Activated CD4-positive, alpha-beta T cell treated with anti-CD3 and anti-CD28 coated beads for 4 hours (primary cell): ENCODE data around the gene NTN1.

Experiments used
- DNase-seq, 2 donors: peaks; one replicate each; pipeline ENCODE4 v3.0.0-alpha.2; 2020

NTN1 gene

DNA sequence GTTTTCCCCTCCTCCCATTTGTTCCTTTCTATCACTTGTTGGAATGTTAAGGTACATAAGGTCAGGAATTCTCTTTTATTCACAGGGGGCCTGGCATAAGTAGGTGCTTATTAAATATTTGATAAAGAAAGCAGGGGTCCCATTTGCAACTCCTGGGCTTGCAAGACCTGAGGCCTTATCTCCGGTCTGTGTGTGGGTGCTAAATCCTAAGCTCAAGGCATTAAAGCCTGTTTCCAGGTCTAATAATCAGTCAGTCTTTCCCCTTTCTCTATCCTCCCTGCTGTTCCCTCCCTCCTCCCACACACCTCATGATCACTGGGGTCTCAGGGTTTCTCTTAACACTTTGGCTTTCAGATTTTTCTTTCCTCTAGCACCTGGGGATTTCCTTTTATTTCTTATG lies 17.1 kb downstream of the NTN1 start:
- no peak for DNase-seq

DNA sequence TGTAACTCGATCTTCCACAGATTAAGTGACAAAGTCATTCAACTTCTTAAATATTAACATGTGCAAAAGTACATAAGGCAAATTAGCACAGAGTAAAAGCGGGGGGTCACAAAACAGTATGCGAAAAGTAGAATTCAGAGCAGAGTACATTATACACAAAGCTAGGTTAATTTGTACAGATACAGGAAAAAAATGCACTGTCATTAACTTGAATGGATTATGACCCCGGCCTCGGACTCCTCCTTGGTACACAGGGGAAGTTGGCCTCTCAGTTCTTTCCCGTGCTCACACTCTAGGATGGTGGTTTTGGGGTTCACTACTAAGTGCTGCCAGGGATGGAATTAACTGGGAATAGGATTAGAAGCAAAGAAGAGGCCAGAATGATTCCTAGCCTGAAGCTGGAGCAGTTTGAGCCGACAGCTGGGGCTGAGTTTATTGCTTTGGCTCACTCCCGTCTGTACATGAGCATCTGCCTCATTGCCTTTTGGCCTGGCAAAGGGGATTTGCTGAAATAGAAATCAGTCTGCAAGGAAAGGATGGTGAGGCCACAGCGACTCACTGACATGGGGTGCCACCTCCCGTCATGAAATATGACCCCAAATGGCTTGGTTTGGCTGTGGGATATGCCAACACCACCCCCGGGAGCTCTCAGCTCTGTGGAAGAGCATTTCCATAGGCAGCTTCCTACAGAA lies 23.6 kb downstream of the NTN1 start:
- no peak for DNase-seq

DNA sequence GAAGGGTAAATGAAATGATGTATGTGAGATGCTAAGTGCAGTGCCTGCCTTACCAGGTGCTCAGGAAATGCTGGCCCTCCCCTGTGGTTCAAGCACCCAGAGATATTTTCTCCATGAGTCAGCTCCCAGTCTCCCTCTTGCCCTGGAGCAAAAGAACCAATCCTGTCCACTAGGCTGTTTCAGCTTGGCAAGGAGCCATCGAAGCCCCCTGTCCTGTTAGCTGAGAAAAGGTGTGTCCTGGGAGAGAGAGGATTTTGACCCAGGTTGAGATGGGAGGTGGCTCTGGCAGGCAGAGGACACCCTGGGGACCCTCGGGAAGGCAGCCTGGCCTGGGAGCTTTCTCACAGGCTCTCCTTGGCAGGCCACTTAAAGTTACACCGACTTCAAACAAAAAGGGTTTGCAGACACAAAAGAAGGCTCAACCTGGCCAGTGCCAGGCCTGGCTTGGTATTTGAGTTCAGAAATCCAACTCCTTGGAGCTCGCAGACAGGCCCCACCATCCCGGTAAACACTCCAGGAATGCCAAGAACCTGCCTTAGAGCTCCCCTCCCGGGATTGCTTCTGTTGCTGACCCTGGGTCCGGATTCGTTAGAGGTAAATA lies 29.6 kb downstream of the NTN1 start:
- no peak for DNase-seq

DNA sequence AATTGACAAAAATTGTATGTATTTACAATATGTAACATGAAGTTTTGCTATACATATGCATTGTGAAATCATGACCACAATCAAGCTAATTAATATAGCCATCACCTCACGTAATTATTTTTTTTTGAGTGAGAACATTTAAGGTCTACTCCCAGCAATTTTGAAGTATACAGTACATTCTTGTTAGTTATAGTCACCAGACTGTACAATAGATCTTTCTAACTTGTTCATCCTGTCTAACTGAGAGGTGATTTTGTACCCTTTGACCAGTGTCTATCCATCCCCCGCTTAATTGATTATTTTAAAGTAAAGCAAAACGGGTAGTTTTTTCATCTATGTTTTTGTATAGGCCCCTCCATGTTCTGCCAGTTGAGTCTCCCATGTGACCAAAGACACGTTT lies 30.3 kb downstream of the NTN1 start:
- DNase-seq, result no peak

DNA sequence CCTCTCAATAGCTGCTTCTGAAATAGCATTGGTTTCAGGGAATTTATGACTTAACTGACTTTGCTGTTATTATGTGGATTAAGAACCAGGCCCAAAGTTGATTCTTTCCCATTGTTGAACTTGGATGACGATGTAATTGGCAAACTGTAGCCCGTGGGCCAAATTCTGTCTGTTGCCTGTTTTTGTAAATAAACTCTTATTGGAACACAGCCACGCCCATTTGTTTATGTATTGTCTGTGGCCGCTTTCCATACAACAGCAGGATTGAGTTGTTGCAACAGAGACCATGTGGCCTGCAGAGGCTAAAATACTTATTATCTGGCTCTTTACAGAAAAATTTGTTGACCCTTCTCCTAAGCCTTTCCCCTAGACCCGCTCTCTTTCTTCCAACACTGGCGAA lies 31.6 kb downstream of the NTN1 start:
- no peak for DNase-seq

DNA sequence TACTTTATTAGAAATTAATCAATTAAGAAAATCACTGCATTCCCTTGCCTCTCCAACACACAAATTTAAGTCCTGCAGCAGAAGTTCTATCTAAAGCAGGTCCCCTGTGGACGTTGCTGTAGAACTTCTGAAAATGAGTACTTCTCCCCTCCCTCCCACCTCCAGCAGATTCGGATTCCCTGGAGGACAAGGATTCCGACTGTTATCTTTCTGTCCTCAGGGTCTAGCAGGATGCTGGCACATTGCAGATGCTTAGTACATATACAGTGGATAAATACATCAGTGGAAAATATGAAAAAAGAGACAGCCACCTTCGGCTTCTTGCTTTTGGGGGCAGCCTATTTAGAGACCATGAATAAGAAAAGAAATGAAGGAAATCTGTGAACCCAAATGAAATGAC lies 32.1 kb downstream of the NTN1 start:
- no peak for DNase-seq

DNA sequence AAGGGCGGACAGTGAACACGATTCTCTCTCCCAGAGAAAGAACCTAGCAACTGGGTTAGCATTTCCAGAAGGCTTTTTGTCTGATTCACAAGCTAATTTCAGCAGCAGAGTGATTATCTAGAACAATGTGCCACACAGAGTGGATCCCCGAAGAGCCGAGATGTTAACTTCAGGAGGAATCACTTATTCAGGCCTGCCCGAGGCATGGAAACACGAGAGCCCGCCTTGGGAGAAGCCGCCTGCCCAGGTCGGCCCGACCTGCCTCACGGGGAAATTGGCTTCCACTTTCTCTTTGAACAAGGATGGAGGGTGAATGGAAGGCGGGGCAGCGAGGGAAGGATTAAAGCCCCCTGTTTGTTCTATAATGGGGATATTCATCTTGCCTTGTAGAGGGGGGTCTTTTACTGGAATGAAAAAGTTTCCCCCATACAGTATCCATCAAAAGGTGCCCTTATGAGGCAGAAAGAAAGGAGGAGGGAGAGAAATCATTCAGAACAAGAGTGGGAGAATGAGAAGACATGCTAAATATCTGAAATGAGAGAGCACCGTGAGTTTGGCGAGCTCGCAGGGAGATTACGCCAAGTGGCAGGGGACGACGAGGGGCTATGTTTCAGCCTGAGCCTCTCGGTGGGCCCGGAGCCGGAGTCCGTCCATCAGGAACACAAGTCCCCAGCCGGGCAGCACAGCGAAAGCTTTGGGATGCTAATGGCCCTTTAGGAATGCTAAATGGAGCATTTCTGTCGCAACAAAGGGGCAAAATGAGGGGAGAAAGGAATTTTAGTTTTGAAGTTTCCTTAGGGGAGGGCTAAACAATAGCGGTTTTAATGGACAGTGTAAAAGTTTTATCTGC lies 33.0 kb downstream of the NTN1 start:
- DNase-seq, result no peak

DNA sequence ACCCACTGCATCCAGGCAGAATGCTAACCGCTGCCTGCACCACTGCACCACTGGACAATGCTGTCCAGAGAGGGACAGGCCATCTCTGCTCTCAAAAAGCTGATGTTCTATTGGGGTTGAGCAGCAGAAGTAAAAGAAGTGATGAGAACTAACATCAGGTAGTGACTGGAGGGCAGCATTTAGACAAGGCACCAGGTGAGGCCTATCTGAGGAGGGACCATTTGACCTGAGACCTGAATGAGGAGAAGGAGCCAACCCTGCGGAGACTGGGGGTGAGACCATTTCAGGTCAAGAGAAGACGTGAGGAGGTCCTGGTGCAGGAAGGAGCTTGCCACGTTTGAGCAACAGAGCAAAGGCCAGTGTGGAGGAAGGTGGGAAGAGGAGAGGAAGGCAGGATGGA lies 34.0 kb downstream of the NTN1 start:
- DNase-seq, result no peak

DNA sequence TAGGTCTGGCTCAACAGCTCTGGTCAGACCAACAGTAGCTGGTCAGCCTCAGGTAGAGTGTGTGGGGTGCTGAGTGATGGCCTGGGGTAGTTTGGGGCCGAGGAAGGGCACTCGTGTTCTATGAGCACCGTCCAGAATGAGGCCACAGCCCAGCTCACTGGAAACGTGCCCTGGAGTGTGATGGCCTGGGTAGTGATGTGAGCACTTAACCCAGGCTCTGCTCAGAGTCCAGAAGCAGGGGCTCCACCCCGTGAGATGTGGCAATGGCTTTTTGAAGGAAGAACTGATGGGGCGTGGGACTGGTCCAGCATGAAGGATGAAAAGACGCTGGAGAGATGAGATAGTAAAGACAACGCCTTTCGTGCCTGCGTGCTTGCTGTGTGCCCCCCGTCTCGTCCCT lies 35.3 kb downstream of the NTN1 start:
- no peak for DNase-seq

DNA sequence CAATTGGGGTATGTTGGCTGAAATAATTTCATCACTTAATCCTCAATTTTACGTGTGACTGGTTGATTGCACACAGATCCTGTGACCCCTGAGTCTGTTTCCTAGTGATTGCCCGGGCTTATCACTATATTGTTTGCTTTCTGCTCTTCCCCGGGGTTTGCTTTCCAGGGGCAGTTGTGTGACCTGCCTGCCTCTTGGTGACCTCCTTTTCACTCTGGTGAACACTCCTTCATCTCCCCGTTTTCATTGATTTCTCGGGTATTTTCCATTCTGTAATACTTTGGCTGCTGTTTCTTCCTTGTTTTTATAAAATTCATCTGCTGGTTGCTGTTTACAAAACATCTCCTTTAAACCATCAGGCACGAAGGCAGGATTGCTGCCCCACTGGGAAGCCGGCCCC lies 36.0 kb downstream of the NTN1 start:
- no peak for DNase-seq

DNA sequence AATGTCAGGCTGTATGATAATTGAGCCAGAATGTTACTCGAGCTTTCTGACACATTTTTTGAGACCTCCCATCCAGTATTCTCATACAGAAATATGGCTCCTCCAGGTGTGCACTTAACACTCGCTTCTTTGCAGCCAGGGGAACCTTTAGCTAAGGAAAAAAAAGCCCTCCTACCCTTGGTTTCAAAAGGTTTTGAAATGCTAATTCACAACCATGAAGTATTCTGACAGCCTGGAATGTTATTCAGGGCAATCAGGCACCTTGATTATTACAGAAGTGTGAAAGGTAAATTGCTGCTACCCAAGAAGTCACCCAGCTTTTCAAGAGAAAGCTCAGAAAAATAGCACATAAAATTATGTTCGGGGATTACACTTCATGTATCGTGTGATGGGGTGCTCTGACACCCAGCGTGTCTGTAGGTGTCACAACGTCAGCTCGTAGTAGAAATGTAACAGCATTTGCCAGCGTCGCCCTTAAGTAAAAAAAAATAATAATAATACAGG lies 41.1 kb downstream of the NTN1 start:
- DNase-seq, result no peak

DNA sequence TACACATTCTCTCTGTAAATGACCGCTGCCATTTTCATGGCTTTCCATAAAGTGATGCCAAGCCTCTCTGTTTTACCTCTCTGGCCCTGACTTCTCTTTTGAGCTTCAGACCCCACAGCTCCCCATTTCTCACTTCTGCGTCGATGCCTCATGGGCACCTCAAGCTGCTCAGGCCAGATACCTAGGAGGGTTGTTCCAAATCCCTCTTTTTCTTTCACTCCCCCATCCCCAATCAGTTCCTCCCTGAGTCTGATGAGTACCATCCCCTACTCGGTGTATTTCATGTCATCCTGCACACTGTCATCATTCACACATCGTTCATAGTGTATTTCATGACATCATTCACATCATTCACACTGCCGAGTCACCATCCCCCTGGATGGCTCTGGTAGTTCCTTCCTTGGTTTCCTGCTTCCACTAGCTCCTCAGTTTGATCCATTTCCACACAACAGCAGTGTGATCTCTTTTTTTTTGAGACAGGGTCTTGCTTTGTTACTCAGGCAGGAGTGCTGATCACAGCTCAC lies 43.1 kb downstream of the NTN1 start:
- DNase-seq, result no peak

DNA sequence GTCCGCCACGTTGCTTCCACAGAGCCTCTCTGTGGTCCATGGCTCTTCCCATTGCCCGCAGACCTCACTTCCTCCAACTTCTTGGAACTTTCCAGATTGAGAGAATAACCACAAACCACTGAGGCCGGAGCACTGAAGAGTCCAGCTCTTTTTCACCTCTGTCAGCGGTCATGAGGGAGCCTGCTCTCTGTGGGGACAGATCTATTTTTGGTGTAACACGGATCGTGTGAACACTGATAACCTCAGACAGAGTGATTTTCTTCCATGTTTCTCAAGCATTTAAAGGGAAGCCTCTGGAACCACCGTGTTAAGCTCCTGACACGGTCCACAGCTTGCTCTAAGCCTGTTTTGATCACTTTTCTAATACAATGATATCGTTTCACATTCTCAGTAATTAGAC lies 49.7 kb downstream of the NTN1 start:
- no peak for DNase-seq

DNA sequence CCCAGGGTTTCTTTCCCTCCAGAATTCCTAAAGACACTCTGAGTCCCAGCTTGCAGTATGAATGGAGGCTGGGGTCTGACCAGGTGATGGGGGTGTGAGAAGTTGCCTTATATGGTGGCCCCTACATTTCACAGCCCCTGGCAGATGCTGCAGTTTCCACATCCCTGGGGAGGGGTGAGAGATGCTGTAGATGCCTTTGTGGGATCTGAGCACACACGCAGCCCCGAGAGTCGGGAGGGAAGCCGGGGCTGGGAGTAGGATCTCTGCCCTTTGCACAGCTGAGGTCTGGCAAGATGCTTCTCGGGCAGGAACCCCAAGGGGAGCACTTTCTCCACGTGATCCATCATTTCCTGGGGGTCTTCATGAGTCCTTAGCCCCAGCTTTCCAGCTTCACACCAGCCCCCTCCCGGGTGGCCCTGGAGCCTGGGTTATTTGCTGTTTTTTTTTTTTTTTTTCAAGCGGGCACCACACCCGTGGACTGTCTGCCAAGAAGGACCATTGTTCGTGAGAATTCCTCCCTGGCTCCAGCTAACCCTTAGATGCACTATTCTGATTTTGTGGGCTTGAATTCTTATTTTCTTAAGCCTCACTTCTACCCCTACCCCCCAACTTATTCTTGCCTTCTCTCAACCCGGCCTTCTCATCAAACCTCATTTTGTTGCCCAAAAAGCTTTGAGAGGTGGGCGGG lies 50.6 kb downstream of the NTN1 start:
- no peak for DNase-seq

DNA sequence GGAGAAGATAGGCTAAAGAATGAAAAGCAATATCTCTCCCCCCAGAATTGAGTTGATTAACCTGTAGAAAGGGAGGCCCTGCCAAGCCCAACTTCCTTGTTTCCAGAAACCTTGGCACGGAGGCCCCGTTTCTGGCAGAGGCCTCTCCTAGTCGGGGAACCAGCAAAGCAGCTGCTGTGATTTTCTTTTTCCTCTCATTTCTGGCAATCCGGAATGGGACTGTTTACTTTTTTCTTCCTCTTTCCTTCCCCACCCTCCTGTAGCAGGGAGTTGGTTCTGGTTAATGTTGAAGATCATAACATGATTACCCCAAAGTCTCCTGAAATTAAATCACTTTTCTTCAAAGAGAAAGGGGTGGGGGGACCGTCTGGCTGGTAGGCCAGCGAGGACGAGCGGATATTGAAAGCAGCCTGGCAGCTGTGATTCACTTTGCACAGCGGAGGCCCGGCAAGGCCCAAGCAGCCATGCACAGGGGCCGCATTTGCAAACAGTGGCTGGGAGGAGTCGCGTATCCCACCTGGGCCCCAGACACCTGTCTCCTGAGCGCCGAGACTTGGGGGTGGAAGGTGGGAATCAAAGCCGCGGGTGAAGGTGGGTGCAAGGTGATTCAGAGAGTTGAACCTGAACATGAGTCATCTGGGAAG lies 51.5 kb downstream of the NTN1 start:
- DNase-seq, result no peak

DNA sequence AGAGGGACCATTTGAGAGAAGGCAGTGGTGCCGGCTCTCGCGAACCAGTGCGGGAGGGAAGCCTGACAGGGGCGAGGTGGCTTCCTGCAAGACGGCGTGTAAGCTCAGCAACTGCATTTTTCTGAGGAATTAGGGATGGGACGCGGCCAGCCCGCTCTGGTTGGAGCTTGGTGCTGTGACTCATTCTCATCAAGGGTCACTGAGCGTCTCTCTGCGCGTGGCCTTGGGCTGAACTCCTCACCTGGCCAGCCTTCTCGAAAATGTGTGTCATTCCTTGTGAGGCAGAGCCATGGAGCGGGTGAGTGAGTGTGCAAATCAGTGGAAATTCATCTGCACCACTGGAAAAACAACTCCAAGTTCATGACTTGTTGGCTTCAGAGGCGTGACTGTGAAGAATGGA lies 52.8 kb downstream of the NTN1 start:
- no peak for DNase-seq

DNA sequence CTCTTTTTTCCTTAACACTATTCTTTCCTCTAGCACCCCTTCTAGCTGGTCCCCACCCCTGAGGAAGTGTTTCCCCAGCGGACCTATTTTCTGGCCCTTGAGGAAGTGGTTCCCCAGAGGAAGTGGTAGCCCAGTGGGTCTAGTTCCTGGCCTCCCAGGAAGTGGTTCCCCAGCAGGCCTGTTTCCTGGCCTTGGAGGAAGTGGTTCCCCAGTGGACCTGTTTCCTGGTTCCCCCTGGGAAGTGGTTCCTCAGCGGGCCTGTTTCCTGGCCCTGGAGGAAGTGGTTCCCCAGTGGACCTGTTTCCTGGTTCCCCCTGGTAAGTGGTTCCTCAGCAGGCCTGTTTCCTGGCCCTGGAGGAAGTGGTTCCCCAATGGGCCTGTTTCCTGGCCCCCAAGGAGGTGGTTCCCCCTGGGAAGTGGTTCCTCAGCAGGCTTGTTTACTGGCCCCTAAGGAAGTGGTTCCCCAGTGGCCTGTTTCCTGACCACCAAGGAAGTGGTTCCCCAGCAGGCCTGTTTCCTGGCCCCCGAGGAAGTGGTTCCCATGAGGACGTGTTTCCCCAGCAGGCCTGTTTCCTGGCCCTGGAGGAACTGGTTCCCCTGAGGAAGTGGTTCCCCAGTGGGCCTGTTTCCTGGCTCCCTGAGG lies 58.3 kb downstream of the NTN1 start:
- DNase-seq, result no peak

DNA sequence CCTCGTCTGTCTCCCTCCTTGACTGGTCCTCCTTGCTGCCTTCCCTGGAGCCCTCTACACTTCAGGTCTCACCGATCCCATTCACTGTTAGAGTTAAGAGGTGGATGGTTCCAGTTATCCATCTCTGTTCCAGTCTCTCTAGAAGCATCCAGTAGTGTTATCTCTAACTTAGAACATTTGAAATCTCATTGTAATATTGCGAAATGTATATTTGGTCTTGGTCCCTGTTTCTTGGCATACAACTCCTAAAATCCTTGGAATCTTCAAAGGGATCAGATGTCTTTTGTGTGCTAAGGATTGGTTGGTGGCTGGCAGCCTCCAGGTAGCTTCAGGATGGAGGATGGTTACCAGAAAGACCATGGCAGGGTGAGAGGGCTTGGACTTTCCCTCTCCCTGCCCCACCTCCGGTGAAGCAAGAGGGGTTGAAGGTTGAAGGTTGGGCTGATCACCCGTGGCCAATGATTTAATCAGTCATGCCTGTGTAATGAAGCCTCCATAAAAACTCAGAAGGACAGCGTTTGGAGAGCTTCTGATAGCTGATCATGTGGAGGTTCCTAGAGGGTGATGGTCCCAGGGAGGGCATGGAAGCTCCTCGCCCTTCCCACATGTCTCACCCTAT lies 59.1 kb downstream of the NTN1 start:
- no peak for DNase-seq

DNA sequence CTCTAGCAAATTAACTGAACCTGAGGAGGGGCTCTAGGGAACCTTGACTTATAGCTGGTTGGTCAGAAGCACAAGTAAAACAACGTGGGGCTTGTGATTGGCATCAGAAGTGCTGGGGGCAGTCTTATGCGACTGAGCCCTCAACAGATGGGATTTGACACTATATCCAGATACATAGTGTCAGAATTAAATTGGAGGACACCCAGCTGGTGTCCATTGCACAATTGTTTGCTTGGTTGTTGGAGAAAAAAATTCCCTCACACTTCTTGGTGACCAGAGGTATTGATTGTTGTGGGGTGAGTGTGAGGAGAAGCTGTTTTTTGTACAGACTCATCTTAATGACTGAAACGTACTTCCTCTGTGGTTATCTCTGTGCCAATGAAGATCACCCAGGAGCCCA lies 59.7 kb downstream of the NTN1 start:
- no peak for DNase-seq

DNA sequence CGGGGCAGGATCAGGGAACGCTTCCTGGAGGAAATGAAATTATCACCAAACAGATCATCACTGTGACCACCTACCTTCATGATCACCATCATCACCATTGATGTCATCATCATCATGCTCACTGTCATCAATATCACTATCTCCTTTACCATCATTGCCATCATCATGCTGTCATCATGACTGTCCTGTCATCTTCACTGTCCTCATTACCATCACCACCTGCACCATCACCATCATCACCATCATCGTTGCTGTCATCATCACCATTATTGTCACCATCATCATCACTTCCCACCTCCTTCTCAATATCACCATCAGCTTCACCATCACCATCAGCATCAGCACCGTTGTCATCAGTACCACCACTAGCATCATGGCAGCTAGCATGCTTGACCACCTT lies 65.3 kb downstream of the NTN1 start:
- no peak for DNase-seq

DNA sequence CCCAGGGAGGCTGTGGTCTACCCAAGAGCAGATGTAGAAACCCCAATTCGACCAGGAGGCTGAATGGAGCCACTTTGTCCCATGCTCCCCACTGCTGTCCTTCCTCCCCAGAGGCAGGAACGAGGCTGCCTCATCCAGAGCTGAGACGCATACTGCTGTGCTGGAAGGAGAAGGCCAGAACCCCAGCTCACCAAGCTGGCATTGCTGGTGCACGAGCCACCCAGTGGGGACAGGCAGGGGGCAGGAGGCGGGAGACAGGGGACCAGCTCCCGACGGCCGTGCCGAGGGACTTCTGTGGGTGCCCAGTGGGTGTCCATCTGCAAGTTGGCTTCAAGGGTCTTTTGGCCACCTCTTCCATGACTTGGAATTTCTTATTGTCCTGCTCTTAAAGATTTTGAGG lies 66.6 kb downstream of the NTN1 start:
- no peak for DNase-seq

DNA sequence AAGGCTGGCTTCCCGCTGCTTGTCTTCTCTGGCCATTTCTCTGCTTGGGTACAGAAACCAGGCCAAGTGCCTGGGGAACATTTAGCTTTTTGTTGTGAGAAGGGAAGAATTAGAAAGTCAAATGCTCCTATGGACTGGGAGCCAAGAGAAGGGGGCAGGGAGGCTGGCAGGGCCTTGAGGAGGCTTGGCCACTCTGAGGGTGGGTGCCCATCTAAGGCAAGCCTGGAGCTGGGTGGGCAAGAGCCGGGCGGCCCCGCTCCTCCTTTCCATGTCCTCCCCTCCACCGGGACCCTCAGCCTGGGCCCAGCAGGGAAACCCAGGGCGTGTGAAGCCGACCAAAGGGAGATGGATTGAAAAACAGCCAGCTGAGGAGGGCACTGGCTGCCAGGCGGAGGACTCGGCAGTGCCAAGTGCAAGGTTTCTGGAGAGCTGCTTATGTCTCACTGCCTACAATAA lies 69.4 kb downstream of the NTN1 start:
- no peak for DNase-seq
